ENCODE measurements around the gene TEDDM1. TPM values are rescaled to one million over a fixed set of nuclear protein-coding genes. Genes with fewer than 3 reads are reported as not detected.

Gene TEDDM1
- polyA plus RNA-seq, 1 donor from 2014 or later: not detected

- no peak for TF ChIP-seq TAF1 (IDR thresholded peaks at IDR 0.05; ENCODE audit: low read depth)
- TF ChIP-seq EZH2 (IDR thresholded peaks at IDR 0.05; ENCODE audit: borderline replicate concordance, insufficient read depth, low read length, poor library complexity, severe bottlenecking): no peak
- TF ChIP-seq SMC3 (conservative IDR thresholded peaks at IDR 0.05; ENCODE audit: poor library complexity): no peak
- no peak for TF ChIP-seq CTCF (IDR thresholded peaks at IDR 0.05; ENCODE audit: poor library complexity, severe bottlenecking)
- TF ChIP-seq RAD21 (conservative IDR thresholded peaks at IDR 0.05): no peak
- no peak for TF ChIP-seq EP300 (conservative IDR thresholded peaks at IDR 0.05; ENCODE audit: poor library complexity, severe bottlenecking)
- TF ChIP-seq POLR2AphosphoS5 (IDR thresholded peaks at IDR 0.05): no peak
- TF ChIP-seq MXI1 (conservative IDR thresholded peaks at IDR 0.05; ENCODE audit: poor library complexity, severe bottlenecking): no peak
- no peak for TF ChIP-seq REST (IDR thresholded peaks at IDR 0.05; ENCODE audit: borderline replicate concordance)
- Histone ChIP-seq H3K4me2 (ENCODE audit: low read length) (no peak overlapping the region), H3K27me3 (ENCODE audit: insufficient read depth, low read depth, low read length) (no peaks in the 10 kb centered on the region), H2AFZ (ENCODE audit: low read depth, low read length) (no peak overlapping the region), H3K9me3 (ENCODE audit: low read length) (no peaks in the 10 kb centered on the region), H3K36me3 (ENCODE audit: insufficient read depth, low read length) (no peaks in the 10 kb centered on the region), H4K20me1 (ENCODE audit: insufficient read depth) (no peaks in the 10 kb centered on the region), H3K9me2 (ENCODE audit: insufficient read depth, low read length) (no peaks in the 10 kb centered on the region), H3K4me3 (ENCODE audit: low read length) (no peak overlapping the region), H3K27ac (ENCODE audit: low read length) (no peak overlapping the region), H3K79me2 (replicated peaks; ENCODE audit: insufficient read depth, low read length) (no peaks in the 10 kb centered on the region), H3F3A (ENCODE audit: insufficient read depth, low read length, poor library complexity, severe bottlenecking) (no peaks in the 10 kb centered on the region), H3K9ac (ENCODE audit: low read length) (no peak overlapping the region)
Observed at GRCh38 chr1:182410138-182410537, 9.7 kb upstream of the TEDDM1 start.

- no peaks in the 10 kb centered on the region for H4K20me1 ChIP-seq (ENCODE audit: insufficient read depth)
- H3K9me2 ChIP-seq (ENCODE audit: insufficient read depth, low read length): no peaks in the 10 kb centered on the region
- H3K9ac ChIP-seq (ENCODE audit: low read length): no peak overlapping the region
- no peak overlapping the region for H3K27ac ChIP-seq (ENCODE audit: low read length)
- H3K4me2 ChIP-seq (ENCODE audit: low read length): no peak overlapping the region
- H3F3A ChIP-seq (ENCODE audit: insufficient read depth, low read length, poor library complexity, severe bottlenecking): no peaks in the 10 kb centered on the region
- no peak overlapping the region for H2AFZ ChIP-seq (ENCODE audit: low read depth, low read length)
- H3K27me3 ChIP-seq (ENCODE audit: insufficient read depth, low read depth, low read length): no peaks in the 10 kb centered on the region
- H3K36me3 ChIP-seq (ENCODE audit: insufficient read depth, low read length): no peaks in the 10 kb centered on the region
- no peaks in the 10 kb centered on the region for H3K9me3 ChIP-seq (ENCODE audit: low read length)
- no peak overlapping the region for H3K4me3 ChIP-seq (ENCODE audit: low read length)
- no peak for TF ChIP-seq POLR2AphosphoS5 (IDR thresholded peaks at IDR 0.05)
- no peak for TF ChIP-seq SMC3 (conservative IDR thresholded peaks at IDR 0.05; ENCODE audit: poor library complexity)
- no peak for TF ChIP-seq TAF1 (IDR thresholded peaks at IDR 0.05; ENCODE audit: low read depth)
- no peak for TF ChIP-seq RAD21 (conservative IDR thresholded peaks at IDR 0.05)
- no peak for TF ChIP-seq MXI1 (conservative IDR thresholded peaks at IDR 0.05; ENCODE audit: poor library complexity, severe bottlenecking)
- no peaks in the 10 kb centered on the region for H3K79me2 ChIP-seq (replicated peaks; ENCODE audit: insufficient read depth, low read length)
Observed at GRCh38 chr1:182408435-182409075, 8.1 kb upstream of the TEDDM1 start.
